Kidney glomerular epithelial cell (primary cell): ENCODE results near the gene MRAS.
"Not testable (repeated sequence)": the region's sequence is repeated elsewhere in the genome, so short reads cannot be mapped to it uniquely, and the experiment has no call there.

Experiments
- DNase-seq: peaks from one replicate; lab custom pipeline; 2025; lab: John Stamatoyannopoulos, UW

The MRAS gene

DNA sequence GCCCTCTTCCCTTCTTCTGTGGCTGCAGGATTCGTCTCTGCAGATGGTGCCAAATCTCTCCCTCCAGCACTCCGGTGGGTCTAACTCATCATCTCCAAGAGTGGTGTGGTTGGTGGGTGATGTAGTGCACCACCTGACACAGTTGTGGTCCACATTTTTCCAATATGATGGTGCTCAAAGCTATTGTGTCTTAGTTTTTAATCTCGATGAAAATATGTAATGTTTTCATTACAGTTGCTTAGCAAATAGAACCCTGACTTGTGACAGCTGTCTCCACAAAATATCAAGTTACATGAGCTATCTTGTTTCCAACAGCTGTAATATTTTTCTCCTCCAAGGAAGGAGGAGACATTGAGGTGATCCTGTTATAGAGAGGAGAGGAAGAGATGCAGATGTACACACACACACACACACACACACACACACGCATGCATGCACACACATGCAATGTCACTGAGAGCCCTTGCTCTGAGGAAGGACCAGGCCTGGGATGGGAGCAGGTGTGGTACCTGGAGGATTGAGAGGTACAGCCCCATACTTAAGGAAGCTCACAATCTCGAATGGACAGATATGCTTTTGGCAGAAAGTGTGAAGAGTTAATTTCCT is 70.3 kb downstream of the MRAS start:
- no peak for DNase-seq

DNA sequence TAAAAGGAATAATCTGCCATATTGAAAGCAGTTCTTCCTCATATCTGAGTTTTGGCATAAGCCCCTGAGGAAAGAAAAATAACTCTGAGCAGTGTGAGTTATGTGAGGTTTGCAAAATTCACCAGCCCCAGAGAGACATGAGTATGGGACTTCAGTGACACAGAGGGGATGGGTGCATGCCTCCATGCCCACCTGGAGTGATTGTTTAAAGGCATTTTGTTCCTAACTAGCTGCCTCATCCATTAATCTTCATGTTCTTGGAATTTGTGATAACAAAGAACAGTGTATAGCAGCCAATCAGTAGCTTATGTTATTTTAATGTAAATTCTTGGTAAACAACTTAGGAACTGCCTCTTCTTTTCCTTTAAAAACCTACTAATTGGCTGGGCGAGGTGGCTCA is 74.9 kb downstream of the MRAS start:
- DNase-seq: no peak

DNA sequence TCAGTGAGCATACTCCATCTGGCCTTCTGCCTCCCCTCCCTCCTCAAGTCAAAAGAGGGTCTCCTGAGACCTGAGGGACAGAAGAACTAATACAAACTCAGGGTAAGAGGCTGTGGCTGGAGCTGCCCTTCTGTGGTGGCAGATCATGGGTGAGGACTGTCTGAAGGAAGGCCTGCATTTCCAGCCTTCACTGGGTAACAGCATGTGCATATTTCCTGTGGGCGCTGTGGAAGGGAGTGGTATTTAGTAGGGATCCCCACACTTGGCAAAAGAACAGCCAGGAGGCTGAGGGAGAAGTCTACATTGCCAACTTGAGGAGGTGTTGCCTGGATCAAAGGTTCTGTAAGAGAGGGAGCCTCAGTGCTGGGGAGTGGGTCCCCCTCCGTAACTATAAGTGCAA is 75.9 kb downstream of the MRAS start:
- DNase-seq: no peak

DNA sequence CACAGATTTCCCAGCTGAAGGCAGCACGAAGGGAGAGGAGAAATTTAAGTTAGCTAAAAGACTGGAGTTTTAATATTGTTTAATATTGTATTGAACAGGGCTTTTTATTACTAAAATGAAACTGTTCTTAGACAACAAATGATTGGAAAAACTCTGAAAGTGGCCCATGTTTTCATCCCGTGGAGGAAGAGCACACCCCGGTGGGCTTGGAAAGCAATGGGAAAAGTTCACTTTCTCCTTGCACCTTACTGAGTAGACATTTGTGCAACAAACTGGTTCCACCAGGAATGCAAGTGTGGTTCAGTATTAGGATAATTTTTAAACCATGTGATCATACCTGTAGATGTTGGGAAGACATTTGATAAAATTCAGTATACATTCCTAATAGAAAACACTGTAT is 77.8 kb downstream of the MRAS start:
- DNase-seq: no peak

DNA sequence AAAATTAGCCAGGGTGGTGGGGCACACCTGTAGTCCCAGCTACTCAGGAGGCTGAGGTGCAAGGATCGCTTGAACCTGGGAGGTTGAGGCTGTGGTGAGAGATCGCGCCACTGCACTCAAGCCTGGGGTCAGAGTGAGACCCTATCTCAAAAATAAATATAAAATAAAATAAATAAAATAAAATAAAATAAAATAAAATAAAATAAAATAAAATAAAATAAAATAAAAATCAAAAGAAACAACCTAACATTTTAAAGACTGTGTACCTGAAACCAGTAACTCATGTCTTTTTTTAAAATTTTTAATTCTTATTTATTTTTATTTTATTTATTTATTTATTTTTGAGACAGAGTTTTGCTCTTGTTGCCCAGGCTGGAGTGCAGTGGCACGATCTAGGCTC is 78.4 kb downstream of the MRAS start:
- DNase-seq: not testable (repeated sequence)

DNA sequence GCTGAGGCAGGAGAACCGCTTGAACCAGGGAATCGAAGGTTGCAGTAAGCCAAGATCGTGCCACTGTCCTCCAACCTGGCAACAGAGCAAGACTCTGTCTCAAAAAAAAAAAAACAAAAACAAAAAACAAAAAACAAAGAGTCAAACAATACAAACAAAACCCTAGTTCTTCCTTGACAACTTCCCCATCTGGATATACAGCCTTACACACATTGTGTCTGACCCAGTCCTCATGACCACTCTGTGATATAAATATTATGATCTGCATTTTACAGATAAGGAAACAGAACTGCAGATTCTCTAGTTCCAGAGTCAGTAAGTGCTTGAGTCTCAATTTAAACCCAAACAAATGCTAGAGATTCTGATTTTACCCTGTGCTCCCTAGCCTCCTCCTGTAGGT is 81.3 kb downstream of the MRAS start:
- no peak for DNase-seq

DNA sequence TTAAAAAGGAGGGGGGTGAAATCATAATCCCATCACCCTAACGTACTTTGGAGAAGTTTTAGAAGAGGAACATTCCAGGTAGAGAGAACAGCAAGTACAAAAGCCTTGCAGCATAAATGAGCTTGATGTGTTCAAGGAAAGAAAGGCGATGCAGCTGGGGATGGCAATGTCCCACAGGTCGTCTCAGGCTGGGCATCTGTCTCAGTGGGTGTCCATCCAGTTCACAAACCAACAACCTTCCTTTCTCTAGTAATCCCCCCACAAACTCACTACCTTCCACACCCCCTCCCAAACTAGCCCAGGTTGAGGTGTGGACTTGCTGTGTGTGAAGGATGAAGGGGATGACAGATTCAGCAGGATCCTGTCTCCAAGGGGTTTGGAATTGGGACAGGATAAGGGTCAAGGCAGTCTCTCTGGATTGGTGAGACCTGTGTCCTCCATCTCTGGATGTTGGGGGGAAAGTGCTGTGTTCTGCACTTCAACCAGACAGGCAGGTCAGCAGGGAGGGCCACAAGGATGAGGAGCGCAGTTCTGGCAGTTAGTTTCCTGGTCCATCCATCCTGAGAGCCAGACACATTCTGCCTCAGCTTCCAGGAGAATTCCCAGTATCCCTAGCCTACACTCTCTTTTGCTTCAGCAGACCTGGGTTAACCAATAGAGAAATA is 84.3 kb downstream of the MRAS start:
- no peak for DNase-seq

DNA sequence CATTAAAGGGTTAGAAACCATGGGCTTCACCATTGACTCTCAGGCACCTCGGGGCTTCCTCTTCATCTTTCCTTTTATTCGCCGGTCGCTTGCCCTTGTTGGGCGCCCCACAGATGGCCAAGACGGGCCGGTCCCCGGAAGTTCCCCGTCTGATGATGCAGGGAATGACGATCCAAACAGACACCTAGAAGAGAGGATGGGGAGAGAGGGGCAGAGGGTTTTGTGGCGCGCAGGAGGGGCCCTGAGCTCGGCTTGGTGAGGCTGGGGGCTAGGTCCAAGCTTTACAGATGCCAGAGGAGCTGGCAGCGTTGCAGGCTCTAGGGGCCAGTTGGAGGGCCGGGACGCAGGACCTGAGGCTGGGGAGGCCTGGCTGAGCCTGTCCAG is 85.5 kb downstream of the MRAS start:
- DNase-seq: no peak

DNA sequence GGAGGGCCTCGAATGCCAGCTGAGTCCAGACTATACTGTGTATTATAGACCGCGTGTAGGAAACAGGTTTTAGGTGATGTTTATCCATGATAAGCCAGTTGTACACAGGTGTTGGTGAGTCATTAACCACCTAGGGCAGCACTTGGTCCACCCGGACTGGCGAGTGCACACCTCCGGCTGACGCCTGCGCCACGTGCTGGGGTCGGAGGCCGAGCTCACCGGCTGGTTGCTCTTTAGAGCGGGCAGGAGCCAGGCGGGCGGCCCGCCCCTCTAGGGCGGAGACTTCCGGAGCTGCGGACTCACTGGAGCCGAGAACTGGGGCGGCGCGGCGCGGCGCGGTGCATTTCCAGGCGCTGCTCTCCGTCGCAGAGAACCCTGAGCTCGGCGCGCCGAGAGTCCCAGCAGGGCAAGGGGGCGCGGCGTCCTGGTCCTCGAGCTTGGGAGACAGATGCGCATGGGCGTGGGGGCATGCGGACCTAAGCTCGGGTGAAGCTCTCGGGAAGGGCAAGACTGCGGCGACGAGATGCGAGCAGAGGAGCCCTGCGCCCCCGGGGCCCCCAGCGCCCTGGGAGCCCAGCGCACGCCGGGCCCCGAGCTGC is 86.0 kb downstream of the MRAS start, which contains the start of gene ESYT3:
TSS of gene ESYT3 (plus strand) at position 341 of the 599 bp plus-strand sequence. CDS start at position 524, 183 bp downstream.
- DNase-seq: peak; percentile 30

DNA sequence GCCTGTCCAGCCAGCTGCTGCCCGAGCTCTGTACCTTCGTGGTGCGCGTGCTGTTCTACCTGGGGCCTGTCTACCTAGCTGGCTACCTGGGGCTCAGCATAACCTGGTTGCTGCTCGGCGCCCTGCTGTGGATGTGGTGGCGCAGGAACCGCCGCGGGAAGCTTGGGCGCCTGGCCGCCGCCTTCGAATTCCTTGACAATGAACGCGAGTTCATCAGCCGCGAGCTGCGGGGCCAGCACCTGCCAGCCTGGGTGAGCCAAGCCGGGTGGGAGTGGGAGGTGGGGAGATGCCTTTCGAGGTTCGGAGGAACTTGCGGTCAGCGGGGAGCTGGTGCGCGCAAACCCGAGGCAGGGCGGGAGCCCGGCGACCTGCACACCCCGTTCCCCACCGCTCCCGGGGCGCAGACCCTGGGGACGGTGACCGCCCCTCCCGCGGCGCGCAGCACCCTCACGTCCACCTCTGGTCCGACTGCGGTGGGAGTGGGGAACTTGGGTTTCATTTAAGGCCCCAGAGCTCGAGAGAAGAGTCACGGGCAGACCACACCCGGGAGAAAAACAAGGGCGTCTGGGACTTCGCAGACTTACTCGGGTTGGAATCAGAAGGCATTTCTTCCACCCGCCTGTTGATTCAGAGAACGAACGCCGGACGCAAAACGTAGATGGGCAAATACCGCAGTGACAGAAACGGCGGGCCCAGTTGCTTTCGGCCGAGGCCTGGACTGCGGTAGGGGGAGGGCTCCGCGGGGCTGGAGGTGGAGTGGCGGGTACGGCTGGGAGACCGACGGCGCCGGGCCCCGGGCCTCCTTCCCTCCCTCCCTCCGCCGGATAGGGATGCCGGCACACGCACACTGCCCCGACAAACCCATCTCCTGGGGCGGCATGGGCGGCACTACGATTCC is 86.7 kb downstream of the MRAS start:
- no peak for DNase-seq

DNA sequence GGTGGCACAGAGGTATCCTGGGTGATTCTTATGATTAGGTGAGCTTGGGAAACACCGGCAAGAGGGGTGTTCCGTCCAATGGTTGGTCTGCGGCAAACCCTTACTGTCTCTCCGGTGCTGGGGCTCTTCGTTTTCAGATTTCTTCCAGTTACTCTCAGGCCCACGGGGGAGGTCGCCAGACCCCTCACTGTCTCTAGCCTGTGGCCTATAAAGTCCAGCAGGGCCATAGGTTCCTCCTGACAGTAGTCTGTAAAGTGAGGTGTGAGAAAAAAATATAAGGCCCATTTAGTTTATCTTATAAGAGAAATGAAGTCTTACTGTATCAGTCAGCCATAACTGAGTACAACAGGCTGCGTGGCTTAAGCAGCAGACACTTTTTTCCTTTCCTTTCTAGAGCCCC is 87.5 kb downstream of the MRAS start:
- DNase-seq: no peak

DNA sequence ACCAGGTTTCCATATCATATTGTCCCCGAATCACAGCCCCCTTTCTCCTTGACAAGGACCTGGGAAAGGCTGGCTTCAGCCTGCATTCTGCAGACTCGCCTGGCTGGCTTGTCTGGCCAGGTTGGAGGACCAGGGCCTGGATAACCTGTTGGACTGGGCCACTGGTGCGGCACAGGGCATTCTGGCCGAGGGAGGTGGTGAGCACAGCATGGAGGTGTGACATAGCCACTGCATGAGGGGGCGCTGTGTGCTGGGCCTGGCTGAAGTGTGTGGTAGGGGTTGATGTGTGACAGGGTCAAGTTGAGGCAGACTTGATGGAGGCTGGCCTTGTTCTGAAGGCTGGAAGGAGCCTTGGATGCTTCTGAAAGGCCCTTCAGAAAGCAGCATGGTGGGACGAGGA is 88.9 kb downstream of the MRAS start:
- no peak for DNase-seq

DNA sequence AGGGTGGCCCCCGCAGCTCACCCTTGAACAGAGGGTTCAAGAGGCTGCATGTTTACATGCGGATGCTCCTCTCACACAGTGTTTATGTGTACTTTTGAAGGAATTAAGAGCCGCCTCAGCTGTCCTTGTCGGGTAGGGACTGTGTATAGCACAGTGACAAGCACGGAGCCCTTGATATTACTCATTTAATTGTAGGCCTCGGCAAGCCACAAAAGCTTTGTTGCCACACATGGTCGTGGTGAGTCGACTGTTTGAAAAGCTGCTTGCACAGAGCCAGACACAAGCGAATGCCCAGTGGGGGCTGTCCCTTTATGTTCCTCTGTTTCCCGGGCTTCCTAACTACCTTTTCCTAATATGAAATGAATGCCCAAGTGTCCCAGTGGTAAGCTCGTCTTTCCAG is 90.5 kb downstream of the MRAS start:
- DNase-seq: no peak

DNA sequence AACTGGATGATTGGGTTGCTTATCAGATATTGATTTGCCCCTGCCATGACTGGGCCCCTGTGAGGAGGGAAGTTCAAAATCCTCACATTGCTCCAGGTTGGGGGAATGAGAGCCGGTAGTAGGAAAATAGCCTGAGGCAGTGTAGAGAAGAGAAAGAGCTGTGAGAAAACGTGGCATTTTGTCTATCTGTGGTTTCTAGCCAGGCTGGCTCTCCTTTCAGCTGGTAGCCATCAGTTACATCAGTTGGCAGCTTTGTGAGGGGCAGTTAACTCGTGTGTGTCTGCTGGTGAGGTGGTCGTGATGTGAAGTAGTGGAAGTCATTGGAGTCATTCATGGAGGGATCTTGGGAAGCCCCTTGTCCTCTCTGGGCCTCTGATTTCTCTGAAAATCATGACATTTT is 91.3 kb downstream of the MRAS start:
- no peak for DNase-seq

DNA sequence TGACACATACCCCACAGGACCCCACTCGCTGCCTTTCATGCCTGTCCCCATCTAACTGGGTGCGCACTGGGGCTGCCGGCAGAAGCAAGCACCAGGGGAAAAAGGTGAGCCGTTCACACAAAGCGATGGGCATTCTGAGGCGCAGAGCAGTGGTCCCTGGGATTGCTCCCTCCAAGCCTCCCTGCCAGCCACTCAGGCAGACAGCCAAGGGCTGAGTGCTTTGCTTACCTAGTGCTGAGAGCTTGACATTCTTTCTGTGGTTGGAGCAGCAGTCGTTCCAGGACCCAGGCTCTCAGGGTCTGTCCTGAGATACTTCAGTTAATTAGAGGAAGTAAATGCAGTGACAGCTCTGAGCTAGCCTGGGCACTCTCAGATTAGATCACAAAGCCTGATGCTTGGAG is 91.7 kb downstream of the MRAS start:
- no peak for DNase-seq

DNA sequence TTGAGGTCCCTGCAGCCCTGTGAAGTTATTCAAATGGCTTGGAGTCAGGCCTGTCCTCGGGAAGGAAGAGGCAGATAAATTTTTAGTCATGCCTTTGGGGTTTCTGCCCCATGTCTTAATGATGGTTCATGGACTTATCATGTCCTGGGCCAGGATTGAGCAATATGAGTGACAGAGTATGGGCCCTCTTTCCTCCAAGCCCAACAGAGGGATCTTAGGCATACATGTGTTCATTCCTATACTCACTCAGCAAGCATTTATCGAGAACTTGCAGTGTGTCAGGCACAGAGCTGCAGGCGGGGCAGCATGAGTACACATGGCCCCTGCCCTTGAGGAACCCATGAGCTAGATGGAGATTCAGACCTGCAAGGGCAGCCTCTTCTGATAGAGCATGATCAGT is 92.2 kb downstream of the MRAS start:
- no peak for DNase-seq

DNA sequence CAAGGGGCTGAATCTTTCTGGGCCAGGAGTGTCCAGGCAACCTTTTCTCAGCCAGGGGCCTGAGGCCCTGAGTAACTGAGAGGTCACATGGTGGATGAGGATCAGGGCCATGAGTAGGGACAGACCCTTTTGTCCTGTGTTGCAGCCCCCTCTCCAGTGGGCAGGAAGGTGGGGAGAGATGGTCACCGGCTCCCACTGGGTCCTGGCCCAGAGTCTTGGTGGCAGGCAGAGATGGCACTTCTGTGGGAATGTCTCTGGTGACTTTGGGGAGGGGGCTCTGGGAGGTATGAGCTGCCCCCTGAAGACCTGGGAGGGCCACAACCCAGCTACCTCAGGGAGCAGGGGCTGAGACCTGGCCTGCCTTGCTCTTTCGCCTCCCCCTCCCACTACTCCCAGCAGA is 92.9 kb downstream of the MRAS start:
- DNase-seq: no peak

DNA sequence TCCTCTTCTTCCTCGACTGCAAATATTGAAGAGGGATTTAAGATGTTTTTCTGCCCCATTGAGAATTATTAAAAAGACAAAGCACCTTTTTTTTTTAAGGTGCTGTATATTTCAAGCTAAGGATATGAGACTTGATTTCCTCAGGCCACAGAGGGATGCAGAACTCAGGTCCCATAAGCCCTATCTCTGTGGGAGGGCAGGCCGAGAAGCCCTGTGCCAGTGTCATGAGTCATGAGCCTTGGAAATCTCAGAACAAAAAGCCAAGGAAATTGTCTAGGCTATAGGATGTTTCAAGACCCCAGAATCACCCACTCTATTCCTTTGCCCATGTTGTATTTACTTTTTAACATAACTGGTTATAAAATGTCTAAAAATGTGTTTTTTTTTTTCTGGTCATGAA is 93.4 kb downstream of the MRAS start:
- peak; percentile 31 for DNase-seq

DNA sequence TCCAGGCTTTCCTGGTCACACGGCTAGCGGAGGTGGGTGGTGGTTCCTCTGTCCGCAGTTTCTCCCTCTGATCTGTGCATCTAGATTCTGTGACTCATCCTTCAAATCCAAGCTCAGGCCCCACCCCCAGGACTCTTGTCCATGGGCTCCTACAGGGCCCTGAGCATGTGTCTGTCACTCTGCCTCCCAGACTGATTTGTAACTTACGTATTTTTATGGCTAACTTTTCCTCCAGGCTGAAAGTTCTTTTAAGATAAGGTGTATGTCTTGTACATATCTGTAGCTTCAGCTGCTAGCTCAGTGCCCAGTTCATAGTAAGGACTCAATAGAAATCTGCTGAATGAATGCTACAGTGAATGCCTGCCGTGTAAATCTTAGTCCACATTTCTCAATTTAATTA is 94.1 kb downstream of the MRAS start:
- DNase-seq: peak; percentile 35

DNA sequence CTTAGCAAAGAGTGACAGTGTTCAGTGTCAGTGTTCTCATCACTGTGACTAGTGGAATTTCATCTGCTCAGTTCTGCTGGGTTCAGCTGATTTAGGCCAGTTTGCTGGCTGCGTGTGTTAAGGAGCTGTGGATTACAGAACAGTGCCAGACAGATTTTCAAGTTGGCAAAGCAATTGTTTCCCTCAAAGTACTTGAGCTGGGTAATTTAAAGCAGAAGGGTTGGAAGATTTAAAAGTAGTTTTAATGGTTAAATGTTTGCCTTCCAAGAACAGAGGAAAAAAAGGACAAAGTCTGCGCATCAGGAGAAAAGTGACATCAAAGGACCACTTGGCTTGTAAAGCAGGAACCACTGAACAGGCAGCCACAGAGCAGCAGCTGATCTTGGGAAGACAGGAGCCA is 94.7 kb downstream of the MRAS start:
- DNase-seq: no peak

DNA sequence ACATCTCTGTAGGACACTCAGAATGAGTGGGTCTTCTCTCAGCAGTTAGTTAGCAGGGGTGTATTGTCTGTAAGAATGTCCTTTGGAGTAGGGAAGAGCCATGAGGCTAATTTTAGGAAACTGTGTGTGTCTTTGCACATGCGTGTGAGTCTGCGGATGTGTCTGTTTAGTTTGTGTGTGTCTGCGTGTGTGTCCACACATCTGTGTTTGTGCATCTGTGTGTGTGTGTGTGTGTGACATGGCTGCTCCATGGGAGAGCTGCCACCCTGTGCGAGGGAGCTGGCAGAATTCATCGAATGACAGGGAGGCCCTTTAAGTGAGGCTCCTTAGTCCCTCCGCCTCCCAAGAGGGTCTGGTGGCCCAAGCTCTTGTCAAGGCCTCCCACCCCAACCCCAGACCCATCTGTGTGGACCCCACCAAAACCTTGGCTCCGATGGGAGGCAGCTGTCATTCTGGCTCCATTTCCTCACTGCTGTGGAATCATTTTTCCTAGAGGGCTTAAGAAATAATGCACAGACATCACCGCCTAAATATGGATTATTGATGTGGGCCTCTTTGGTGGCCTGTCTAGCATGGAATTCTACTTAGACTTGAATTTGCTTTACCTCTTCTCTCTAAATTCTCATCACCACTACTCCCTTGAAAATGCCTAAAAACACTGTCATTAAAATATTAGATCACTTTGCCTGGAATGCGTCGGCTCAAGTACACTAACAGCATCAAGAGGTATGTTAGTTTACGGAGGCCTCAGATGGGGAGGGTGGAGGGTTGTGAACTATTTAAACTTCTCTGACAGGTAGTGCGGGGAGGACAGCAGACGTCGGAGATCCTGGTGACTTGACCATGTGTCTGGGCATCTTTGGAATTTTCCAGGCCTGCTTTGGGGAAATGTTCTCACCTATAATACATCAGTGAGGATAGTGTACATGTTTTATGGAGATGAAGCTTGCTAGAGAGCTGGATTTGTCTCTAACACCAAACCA is 95.4 kb downstream of the MRAS start:
- DNase-seq: no peak

DNA sequence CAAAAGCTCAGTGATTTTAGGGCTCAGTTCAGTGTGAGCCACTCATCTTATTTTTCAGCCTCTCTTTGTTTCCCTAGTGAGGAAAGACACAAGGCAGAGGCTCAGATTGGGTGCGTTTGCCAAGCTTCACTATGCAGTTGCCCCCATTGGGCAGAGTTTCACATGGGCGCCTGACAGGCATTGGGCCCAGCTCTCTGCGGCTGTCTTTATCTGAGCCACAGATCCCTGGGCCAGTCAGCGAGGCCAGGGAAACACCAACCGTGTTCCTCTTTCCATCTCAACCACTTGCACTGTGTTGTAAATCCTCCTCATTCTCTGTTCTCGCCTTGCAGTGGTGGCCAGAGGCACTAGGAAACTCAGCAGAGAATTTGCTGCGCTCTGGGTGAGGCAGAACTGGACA is 96.9 kb downstream of the MRAS start:
- no peak for DNase-seq
